Activated naive CD8-positive, alpha-beta T cell (primary cell): ENCODE measurements around the gene SEC14L6.

Experiments
- H3K27ac Mint-ChIP-seq: one replicate; pipeline ENCODE4 v1.8.0; 2021; ENCODE audit warnings: mixed read lengths
- H3K27me3 Mint-ChIP-seq: one replicate; pipeline ENCODE4 v1.8.0; 2021; ENCODE audit warnings: mixed read lengths
- H3K36me3 Mint-ChIP-seq: one replicate; pipeline ENCODE4 v1.8.0; 2021; ENCODE audit warnings: mixed read lengths
- H3K4me1 Mint-ChIP-seq: one replicate; pipeline ENCODE4 v1.8.0; 2021; ENCODE audit warnings: low read depth, mixed read lengths
- H3K4me3 Mint-ChIP-seq: one replicate; pipeline ENCODE4 v1.8.0; 2021; ENCODE audit warnings: mild to moderate bottlenecking, mixed read lengths
- H3K9me3 Mint-ChIP-seq: one replicate; pipeline ENCODE4 v1.8.0; 2021; ENCODE audit warnings: low read depth, mixed read lengths

SEC14L6 gene

GRCh38 chr22:30531651-30532608 lies 14.6 kb downstream of the SEC14L6 start:
- Mint-ChIP-seq H3K27me3 (no peaks in the 10 kb centered on the region), H3K4me1 (no peaks in the 10 kb centered on the region), H3K27ac (no peak overlapping the region), H3K9me3 (no peaks in the 10 kb centered on the region), H3K36me3 (no peaks in the 10 kb centered on the region), H3K4me3 (no peak overlapping the region)

GRCh38 chr22:30526656-30527055 lies 19.9 kb downstream of the SEC14L6 start:
- H3K27me3 Mint-ChIP-seq = peaks cover 2% of the 10 kb centered on the region
- H3K9me3 Mint-ChIP-seq = no peaks in the 10 kb centered on the region
- H3K4me3 Mint-ChIP-seq = no peak overlapping the region
- no peaks in the 10 kb centered on the region for H3K4me1 Mint-ChIP-seq
- no peaks in the 10 kb centered on the region for H3K36me3 Mint-ChIP-seq
- no peak overlapping the region for H3K27ac Mint-ChIP-seq

DNA sequence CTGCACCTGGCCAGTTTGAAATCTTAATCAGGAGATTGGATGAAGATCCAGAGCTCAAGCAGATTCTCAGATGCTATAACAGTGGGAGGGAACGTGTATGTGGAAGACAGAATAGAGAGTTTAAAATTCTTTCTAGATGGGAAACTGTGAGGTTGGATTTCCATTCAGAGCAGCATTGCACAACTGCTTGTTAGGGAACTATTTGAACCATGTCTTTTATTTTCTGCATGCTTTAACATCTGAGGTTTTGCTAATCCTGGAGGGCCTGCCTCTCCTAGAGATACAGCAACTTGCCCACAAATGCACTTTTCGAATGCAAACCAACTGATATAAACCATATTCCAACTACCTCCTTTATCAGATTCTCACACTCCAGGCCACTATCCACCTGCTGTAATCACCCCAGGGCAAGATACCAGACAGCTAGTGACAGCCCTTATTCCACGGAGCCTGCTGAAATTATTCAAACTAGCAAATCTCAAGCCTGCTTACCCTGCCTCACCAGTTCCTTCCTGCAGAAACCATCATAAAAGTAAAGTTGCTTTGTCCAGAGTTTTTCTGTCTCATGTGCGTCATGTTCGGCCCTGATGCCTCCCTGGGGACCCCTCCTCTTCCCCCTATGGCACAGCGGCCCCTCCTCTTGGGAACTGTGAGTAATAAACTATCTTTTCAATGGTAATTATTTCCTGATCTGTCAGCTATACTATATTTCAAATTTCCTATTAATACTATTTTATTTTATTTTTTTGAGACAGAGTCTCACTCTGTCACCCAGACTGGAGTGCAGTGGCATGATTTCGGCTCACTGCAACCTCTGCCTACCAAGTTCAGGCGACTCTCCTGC lies 22.7 kb downstream of the SEC14L6 start:
- no peaks in the 10 kb centered on the region for H3K4me1 Mint-ChIP-seq
- H3K9me3 Mint-ChIP-seq = no peaks in the 10 kb centered on the region
- no peaks in the 10 kb centered on the region for H3K36me3 Mint-ChIP-seq
- H3K4me3 Mint-ChIP-seq = no peak overlapping the region
- H3K27ac Mint-ChIP-seq = no peak overlapping the region
- peaks cover 4% of the 10 kb centered on the region for H3K27me3 Mint-ChIP-seq

DNA sequence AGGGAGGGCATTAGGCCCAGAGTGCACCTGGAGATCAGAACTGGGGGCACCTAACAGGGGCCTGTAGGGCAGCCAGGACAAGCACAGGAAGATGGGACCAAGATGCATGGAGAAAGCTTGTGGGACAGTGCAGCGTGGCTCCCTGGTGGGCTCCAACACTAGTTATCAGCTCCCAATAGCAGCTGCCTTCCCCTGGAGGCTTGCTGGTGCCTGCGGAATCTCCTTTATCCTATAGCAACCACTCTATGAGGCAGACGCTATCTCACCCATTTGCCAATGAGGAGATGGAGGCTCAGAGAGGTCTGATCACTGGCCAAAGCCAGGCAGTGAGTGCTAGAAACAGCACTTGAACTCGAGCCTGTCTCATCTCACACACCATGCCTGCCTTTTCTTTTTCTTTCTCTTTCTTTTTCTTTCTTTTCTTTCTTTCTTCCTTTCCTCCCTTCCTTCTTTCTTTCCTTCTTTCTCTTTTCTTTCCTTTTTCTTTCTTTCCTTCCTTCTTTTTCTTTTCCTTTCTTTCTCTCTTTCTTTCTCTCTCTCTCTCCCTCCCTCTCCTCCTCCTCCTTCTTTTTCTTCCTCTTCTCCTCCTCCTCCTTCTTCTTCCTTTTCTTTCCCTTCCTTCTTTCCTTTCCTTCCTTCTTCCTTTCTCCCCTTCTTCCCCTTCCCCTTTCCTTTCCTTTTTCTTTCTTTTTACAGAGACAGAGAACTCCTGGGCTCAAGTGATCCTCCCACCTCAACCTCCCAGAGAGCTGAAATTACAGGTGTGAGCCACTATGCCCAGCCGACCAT lies 25.0 kb downstream of the SEC14L6 start:
- Mint-ChIP-seq H3K9me3 (no peaks in the 10 kb centered on the region), H3K36me3 (no peaks in the 10 kb centered on the region), H3K27ac (no peak overlapping the region), H3K27me3 (peaks cover 4% of the 10 kb centered on the region), H3K4me1 (no peaks in the 10 kb centered on the region), H3K4me3 (no peak overlapping the region)

- Mint-ChIP-seq H3K4me1 (no peaks in the 10 kb centered on the region), H3K27ac (no peak overlapping the region), H3K27me3 (peaks cover 4% of the 10 kb centered on the region), H3K4me3 (no peak overlapping the region), H3K9me3 (no peaks in the 10 kb centered on the region), H3K36me3 (no peaks in the 10 kb centered on the region)
Observed at GRCh38 chr22:30519842-30520425, 26.6 kb downstream of the SEC14L6 start.

- H3K9me3 Mint-ChIP-seq = no peaks in the 10 kb centered on the region
- no peak overlapping the region for H3K27ac Mint-ChIP-seq
- H3K4me1 Mint-ChIP-seq = no peaks in the 10 kb centered on the region
- H3K27me3 Mint-ChIP-seq = peaks cover 3% of the 10 kb centered on the region
- no peaks in the 10 kb centered on the region for H3K36me3 Mint-ChIP-seq
- H3K4me3 Mint-ChIP-seq = no peak overlapping the region
Observed at GRCh38 chr22:30516731-30517130, 29.8 kb downstream of the SEC14L6 start.

GRCh38 chr22:30516273-30516672 lies 30.3 kb downstream of the SEC14L6 start:
- H3K36me3 Mint-ChIP-seq = no peaks in the 10 kb centered on the region
- H3K4me3 Mint-ChIP-seq = no peak overlapping the region
- H3K27me3 Mint-ChIP-seq = peaks cover 3% of the 10 kb centered on the region
- no peaks in the 10 kb centered on the region for H3K9me3 Mint-ChIP-seq
- no peaks in the 10 kb centered on the region for H3K4me1 Mint-ChIP-seq
- no peak overlapping the region for H3K27ac Mint-ChIP-seq

- Mint-ChIP-seq H3K4me1 (no peaks in the 10 kb centered on the region), H3K9me3 (no peaks in the 10 kb centered on the region), H3K27ac (no peak overlapping the region), H3K4me3 (no peak overlapping the region), H3K36me3 (no peaks in the 10 kb centered on the region), H3K27me3 (peaks cover 2% of the 10 kb centered on the region)
Observed at GRCh38 chr22:30514252-30514651, 32.3 kb downstream of the SEC14L6 start.

- Mint-ChIP-seq H3K27ac (no peak overlapping the region), H3K4me3 (no peak overlapping the region), H3K4me1 (no peaks in the 10 kb centered on the region), H3K9me3 (no peaks in the 10 kb centered on the region), H3K27me3 (peaks cover 2% of the 10 kb centered on the region), H3K36me3 (no peaks in the 10 kb centered on the region)
Observed at GRCh38 chr22:30513462-30513861, 33.1 kb downstream of the SEC14L6 start.

- Mint-ChIP-seq H3K4me1 (no peaks in the 10 kb centered on the region), H3K36me3 (no peaks in the 10 kb centered on the region), H3K4me3 (no peak overlapping the region), H3K27me3 (peaks cover 4% of the 10 kb centered on the region), H3K27ac (no peak overlapping the region), H3K9me3 (no peaks in the 10 kb centered on the region)
Observed at GRCh38 chr22:30511911-30512310, 34.6 kb downstream of the SEC14L6 start.

DNA sequence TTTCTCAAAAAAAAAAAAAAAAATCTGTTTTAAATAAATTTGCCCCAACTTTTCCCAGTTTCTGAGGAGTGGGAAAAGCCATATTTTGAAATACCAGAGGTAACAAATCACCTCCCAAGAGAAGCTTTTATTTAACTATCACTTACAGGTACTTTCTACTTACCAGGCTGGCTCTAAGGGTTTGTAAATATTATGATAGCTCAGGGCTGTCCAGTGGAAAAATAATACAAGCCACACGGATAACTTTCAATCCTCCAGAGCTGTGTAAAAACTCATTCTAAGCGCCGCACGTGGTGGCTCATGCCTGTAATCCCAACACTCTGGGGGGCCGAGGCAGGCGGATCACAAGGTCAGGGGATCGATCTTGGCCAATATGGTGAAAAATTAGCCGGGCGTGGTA lies 35.4 kb downstream of the SEC14L6 start:
- Mint-ChIP-seq H3K9me3 (no peaks in the 10 kb centered on the region), H3K36me3 (no peaks in the 10 kb centered on the region), H3K27me3 (peaks cover 7% of the 10 kb centered on the region), H3K4me1 (no peaks in the 10 kb centered on the region), H3K4me3 (no peak overlapping the region), H3K27ac (no peak overlapping the region)

DNA sequence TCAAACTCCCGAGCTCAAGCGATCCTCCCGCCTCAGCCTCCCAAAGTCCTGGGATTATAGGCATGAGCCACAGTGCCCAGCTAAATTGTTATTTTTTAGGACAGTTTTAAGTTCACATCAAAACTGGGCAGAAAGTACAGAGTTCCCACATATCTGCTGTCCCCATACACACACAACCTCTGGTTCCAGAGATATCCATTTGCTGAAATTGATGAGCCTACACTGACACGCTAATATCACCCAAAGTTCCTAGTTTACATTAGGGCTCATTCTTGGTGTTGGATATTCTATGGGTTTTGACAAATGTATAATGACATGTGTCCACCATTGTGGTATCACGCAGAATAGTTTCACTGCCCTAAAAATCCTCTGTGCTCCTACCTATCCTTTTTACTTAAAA lies 38.3 kb downstream of the SEC14L6 start:
- Mint-ChIP-seq H3K4me1 (no peaks in the 10 kb centered on the region), H3K9me3 (no peaks in the 10 kb centered on the region), H3K36me3 (no peaks in the 10 kb centered on the region), H3K4me3 (no peak overlapping the region), H3K27me3 (peaks cover 16% of the 10 kb centered on the region), H3K27ac (no peak overlapping the region)

GRCh38 chr22:30507670-30508069 lies 38.9 kb downstream of the SEC14L6 start:
- Mint-ChIP-seq H3K9me3 (no peaks in the 10 kb centered on the region), H3K36me3 (no peaks in the 10 kb centered on the region), H3K4me1 (no peaks in the 10 kb centered on the region), H3K27me3 (peaks cover 18% of the 10 kb centered on the region), H3K27ac (no peak overlapping the region), H3K4me3 (no peak overlapping the region)

GRCh38 chr22:30506507-30506968 lies 40.0 kb downstream of the SEC14L6 start:
- no peaks in the 10 kb centered on the region for H3K36me3 Mint-ChIP-seq
- H3K9me3 Mint-ChIP-seq = no peaks in the 10 kb centered on the region
- H3K27ac Mint-ChIP-seq = no peak overlapping the region
- H3K4me3 Mint-ChIP-seq = no peak overlapping the region
- peaks cover 18% of the 10 kb centered on the region for H3K27me3 Mint-ChIP-seq
- H3K4me1 Mint-ChIP-seq = no peaks in the 10 kb centered on the region
